GM12878 (cell line): ENCODE measurements around the gene MCEMP1. TPM values are rescaled to one million over a fixed set of nuclear protein-coding genes. Genes with fewer than 3 reads are reported as not detected.

Source experiments
- ATF3 ChIP-seq: IDR thresholded peaks from 2 replicates; pipeline ENCODE4 v1.6.1; 2011; ENCODE audit warnings: low read depth, mild to moderate bottlenecking, low read length, moderate library complexity, borderline replicate concordance; ENCODE audit errors: extremely low read depth
- BMI1 ChIP-seq: fragments of 450-650 bp; IDR thresholded peaks from 2 replicates; pipeline ENCODE4 v1.6.1; 2016; ENCODE audit warnings: mild to moderate bottlenecking, moderate library complexity, borderline replicate concordance
- CBX5 ChIP-seq: sonication (generic); IDR thresholded peaks from 2 replicates; pipeline ENCODE4 v1.6.1; 2016; ENCODE audit warnings: low read depth, moderate library complexity, mild to moderate bottlenecking, inconsistent platforms
- CEBPB ChIP-seq, 2 experiments: fragments of 150-350 bp in 1 of 2; IDR thresholded peaks; 2 replicates each; pipeline ENCODE4 v1.6.1; 2012 to 2014; ENCODE audit warnings: low read depth in 2 of 2, low read length in 2 of 2, borderline replicate concordance in 1 of 2, inconsistent platforms in 1 of 2
- DPF2 ChIP-seq: fragments of 450-650 bp; IDR thresholded peaks from 2 replicates; pipeline ENCODE4 v1.6.1; 2017; ENCODE audit warnings: mild to moderate bottlenecking
- E4F1 ChIP-seq: fragments of 450-650 bp; IDR thresholded peaks from 2 replicates; pipeline ENCODE4 v1.6.1; 2018; ENCODE audit warnings: borderline replicate concordance, mild to moderate bottlenecking; ENCODE audit not compliant: partially characterized antibody
- ESRRA ChIP-seq: IDR thresholded peaks from 2 replicates; pipeline ENCODE4 v1.6.1; 2012; ENCODE audit warnings: mild to moderate bottlenecking, low read length, improper control_type of control experiment
- HSF1 ChIP-seq: fragments of 150-350 bp; IDR thresholded peaks from 2 replicates; pipeline ENCODE4 v1.6.1; 2014; ENCODE audit warnings: mild to moderate bottlenecking, low read depth, low read length
- KLF5 ChIP-seq: fragments of 450-650 bp; IDR thresholded peaks from 2 replicates; pipeline ENCODE4 v1.6.1; 2014; ENCODE audit warnings: mild to moderate bottlenecking; ENCODE audit not compliant: partially characterized antibody
- MYB ChIP-seq: fragments of 150-350 bp; IDR thresholded peaks from 2 replicates; pipeline ENCODE4 v1.6.1; 2014; ENCODE audit warnings: mild to moderate bottlenecking, low read depth, low read length, borderline replicate concordance
- NFYB ChIP-seq: IDR thresholded peaks from 2 replicates; pipeline ENCODE4 v1.6.1; 2011; ENCODE audit warnings: low read depth, mild to moderate bottlenecking, low read length, improper control_type of control experiment, moderate library complexity; ENCODE audit not compliant: insufficient read depth
- PBX3 ChIP-seq: IDR thresholded peaks from 2 replicates; pipeline ENCODE4 v1.6.1; 2011; ENCODE audit warnings: mild to moderate bottlenecking, low read depth, low read length, moderate library complexity; ENCODE audit not compliant: insufficient replicate concordance
- POLR2A ChIP-seq: IDR thresholded peaks from 2 replicates; pipeline ENCODE4 v1.6.1; 2011; ENCODE audit warnings: low read depth, mild to moderate bottlenecking, low read length
- POU2F2 ChIP-seq: IDR thresholded peaks from 3 replicates; pipeline ENCODE4 v1.6.1; 2011; ENCODE audit warnings: low read depth, mild to moderate bottlenecking, low read length, borderline replicate concordance
- SPI1 ChIP-seq: IDR thresholded peaks from 2 replicates; pipeline ENCODE4 v1.6.1; 2011; ENCODE audit warnings: low read depth, mild to moderate bottlenecking, low read length, moderate library complexity, borderline replicate concordance; ENCODE audit not compliant: insufficient read depth
- SREBF1 ChIP-seq: IDR thresholded peaks from 2 replicates; pipeline ENCODE4 v1.6.1; 2012; ENCODE audit warnings: mild to moderate bottlenecking, low read length
- SRF ChIP-seq, 2 experiments: IDR thresholded peaks; 2 replicates each; pipeline ENCODE4 v1.6.1; 2011; ENCODE audit warnings: low read depth in 2 of 2, low read length in 2 of 2, mild to moderate bottlenecking in 1 of 2, moderate library complexity in 1 of 2
- TARDBP ChIP-seq: IDR thresholded peaks from 2 replicates; pipeline ENCODE4 v1.6.1; 2016; ENCODE audit warnings: borderline replicate concordance
- ZNF384 ChIP-seq: IDR thresholded peaks from 2 replicates; pipeline ENCODE4 v1.6.1; 2012; ENCODE audit warnings: low read depth, mild to moderate bottlenecking, low read length, improper control_type of control experiment, borderline replicate concordance
- ZNF622 ChIP-seq: fragments of 450-650 bp; IDR thresholded peaks from 2 replicates; pipeline ENCODE4 v1.6.1; 2017; ENCODE audit warnings: mild to moderate bottlenecking, inconsistent platforms
- ZNF687 ChIP-seq: fragments of 450-650 bp; IDR thresholded peaks from 2 replicates; pipeline ENCODE4 v1.6.1; 2017; ENCODE audit warnings: mild to moderate bottlenecking, moderate library complexity
- polyA plus RNA-seq, 11 experiments: library from polyadenylated mRNA; depleted of rRNA in 4 of 11; unstranded in 6 of 11; stranded (reverse) in 5 of 11; fragments of >200 nt; fragmentation: Nextera tagmentation in 4 of 11; fragmentation: Illumina TruSeq in 1 of 11; extraction: Ambion mirVana in 4 of 11; extraction: Trizol in 1 of 11; gene quantifications; 1 replicate in 1 of 11; 2 replicates in 10 of 11; pipeline versions ENCODE4 v1.2.1 to v1.2.3, GENCODE V29; 2011 to 2016; ENCODE audit warnings: inconsistent platforms in 2 of 11, missing spikeins in 2 of 11, low read depth in 1 of 11
- total RNA-seq, 4 experiments: library from RNA; depleted of rRNA in 3 of 4; stranded (reverse); fragments of >200 nt in 3 of 4; fragmentation: Illumina TruSeq in 1 of 4; extraction: Trizol in 1 of 4; gene quantifications; 2 replicates each; pipeline versions ENCODE4 v1.2.1 to v1.2.3, GENCODE V29; 2013 to 2021

The MCEMP1 gene
- total and polyA plus RNA-seq, 10 of the 15 experiments (the other 5 are each of a cell fraction or from before 2014, with no cell fraction given) = 0.08 to 0.55 (median 0.26) TPM; not detected in 1

- TF ChIP-seq ESRRA (no peak), ATF3 (no peak), SRF (IDR thresholded peaks at IDR 0.05; ENCODE audit: low read depth in 2 of 2, low read length in 2 of 2) (no peak), DPF2 (peak; percentile 87), POLR2A (peak; percentile 50; the same call in 1 of the 2 replicates), SPI1 (no peak), ZNF687 (no peak), CBX5 (no peak), CEBPB (IDR thresholded peaks at IDR 0.05; ENCODE audit: borderline replicate concordance in 1 of 2, low read depth in 2 of 2, low read length in 2 of 2) (no peak), HSF1 (no peak), PBX3 (no peak), BMI1 (peak; percentile 84), MYB (0 out of 2 replicates have a peak, but pooled peaks have one; percentile 27), ZNF622 (no peak), E4F1 (peak; percentile 59), KLF5 (no peak), TARDBP (no peak), NFYB (no peak), POU2F2 (peak; percentile 4; the same call in 2 of the 3 replicates), ZNF384 (no peak), SREBF1 (no peak)
Measured at GRCh38 chr19:7692417-7693088, 15.7 kb downstream of the MCEMP1 start (continued).
